ES-I3 (cell line): ENCODE measurements around the gene UGT8.
A peak's percentile ranks its signal among the peaks of the same experiment; 100 is the strongest.
"Not testable (repeated sequence)": the region's sequence is repeated elsewhere in the genome, so short reads cannot be mapped to it uniquely, and the experiment has no call there.

Experiments used
- H3K36me3 ChIP-seq: 2 replicates; pipeline ENCODE4 v1.6.1; 2013; ENCODE audit warnings: mild to moderate bottlenecking, low read length, control low read depth, moderate library complexity; ENCODE audit not compliant: insufficient read depth
- H3K4me1 ChIP-seq: 2 replicates; pipeline ENCODE4 v1.6.1; 2013; ENCODE audit warnings: mild to moderate bottlenecking, control low read depth, low read length; ENCODE audit not compliant: insufficient read depth
- H3K9ac ChIP-seq: 2 replicates; pipeline ENCODE4 v1.6.1; 2013; ENCODE audit warnings: low read depth, mild to moderate bottlenecking, low read length, moderate library complexity
- H3K9me3 ChIP-seq: 2 replicates; pipeline ENCODE4 v1.6.1; 2013; ENCODE audit warnings: mild to moderate bottlenecking, low read length, moderate library complexity; ENCODE audit not compliant: control insufficient read depth, insufficient read depth

Gene UGT8, protein sequence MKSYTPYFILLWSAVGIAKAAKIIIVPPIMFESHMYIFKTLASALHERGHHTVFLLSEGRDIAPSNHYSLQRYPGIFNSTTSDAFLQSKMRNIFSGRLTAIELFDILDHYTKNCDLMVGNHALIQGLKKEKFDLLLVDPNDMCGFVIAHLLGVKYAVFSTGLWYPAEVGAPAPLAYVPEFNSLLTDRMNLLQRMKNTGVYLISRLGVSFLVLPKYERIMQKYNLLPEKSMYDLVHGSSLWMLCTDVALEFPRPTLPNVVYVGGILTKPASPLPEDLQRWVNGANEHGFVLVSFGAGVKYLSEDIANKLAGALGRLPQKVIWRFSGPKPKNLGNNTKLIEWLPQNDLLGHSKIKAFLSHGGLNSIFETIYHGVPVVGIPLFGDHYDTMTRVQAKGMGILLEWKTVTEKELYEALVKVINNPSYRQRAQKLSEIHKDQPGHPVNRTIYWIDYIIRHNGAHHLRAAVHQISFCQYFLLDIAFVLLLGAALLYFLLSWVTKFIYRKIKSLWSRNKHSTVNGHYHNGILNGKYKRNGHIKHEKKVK

DNA sequence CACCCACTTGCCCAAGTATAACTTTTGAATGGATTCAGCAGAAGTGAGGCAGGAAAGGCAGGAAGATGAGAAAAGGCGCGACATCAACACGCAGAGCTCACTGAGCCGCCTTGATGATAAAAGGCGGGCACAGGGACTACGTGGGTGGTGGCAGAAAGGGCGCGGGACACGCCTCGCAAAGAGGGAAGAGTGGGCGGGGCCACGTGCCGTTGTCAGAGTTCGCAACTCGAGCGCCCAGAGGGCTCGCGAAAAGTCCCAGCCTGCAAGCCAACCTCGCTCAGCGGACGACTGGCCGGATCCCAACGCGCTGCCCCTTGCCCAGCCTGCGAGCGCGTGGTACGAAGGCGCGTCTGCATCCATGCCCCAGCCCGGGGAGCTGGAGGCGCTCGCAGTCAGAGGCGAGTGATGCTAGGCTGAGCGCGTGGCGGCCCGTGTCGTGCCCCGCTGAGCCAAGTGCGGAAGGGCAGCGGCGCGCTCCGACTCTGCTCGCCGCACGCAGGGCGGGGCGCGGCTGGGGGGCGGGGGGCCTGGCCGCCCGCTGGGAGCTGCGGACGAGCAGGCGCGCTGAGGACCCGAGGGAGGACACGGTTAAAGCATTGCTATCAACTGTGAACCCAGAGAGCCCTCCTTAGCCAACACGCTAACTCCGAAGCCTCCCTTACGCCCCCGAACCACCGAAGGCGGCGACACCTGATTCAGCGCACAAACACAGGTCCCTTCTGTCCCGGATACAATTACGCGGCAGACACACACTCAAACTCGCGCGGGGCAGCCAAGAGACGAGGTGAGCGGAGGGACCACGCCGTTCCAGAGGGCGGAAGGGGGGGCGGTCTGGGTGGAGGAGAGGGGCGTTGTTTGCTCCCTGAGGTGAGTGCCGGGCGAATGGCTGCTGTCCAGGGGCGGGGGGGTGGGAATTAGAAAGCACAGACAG, at the start of gene UGT8:
Gene UGT8, plus strand, starts transcription at position 617 of the 931 bp plus-strand sequence. CDS start 24,074 bp downstream, outside the sequence.
- Histone ChIP-seq H3K4me1 (no peaks in the 10 kb centered on the region), H3K36me3 (no peaks in the 10 kb centered on the region), H3K9me3 (peaks cover 4% of the 10 kb centered on the region; the same call in 1 of the 2 replicates), H3K9ac (peak within 1 kb of the TSS; percentile 76)

DNA sequence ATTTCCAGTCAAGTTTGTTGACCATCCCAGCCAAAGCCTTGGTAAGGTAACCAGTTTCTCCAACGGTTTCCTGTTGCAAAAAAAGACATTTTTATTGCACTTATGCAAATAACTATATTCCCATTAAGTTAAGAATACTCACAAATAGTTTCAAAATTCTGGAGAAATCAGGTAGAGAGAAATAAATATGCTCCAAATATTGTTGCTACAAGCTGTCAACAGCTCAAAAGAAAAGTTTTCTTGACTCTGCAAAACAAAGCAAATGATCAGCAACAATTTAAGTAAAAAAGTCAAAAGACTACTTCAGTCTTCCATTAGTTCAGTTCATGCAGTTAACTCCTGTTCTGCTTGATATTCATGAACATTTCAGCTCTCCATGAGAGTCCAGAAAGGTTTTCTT, 49.0 kb upstream of the UGT8 start:
- Histone ChIP-seq H3K9me3 (peaks cover 17% of the 10 kb centered on the region; the same call in 1 of the 2 replicates), H3K4me1 (no peaks in the 10 kb centered on the region), H3K9ac (no peak overlapping the region), H3K36me3 (peaks cover 3% of the 10 kb centered on the region; the same call in 1 of the 2 replicates)

DNA sequence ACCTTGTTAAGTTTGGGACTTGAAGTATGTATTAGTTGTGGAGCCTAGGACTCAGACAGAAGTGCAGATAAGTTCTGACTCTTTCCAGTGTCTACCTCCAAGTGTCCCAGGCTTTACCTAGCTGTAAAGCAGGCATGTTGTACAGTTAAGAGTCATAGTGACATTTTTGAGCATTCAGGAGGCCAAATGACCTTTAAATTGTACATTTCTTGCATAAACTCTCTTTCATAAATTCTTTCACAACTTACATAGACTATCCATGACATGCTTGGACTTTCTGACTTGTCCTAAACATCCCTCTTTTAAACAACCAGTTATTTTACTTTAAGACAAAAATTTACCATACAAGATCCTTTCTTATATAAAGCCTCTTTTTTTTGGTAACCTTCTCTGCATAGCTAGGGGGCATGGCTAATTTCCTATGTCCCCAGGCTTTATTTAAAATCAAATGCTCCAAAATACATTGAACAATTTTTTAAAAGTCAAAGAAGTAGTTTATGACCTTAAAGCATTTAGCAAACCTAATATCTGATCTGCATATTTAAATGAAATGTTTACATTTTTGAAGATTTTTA, 40.1 kb upstream of the UGT8 start:
- peaks cover 3% of the 10 kb centered on the region; the same call in 1 of the 2 replicates for H3K36me3 ChIP-seq
- no peak overlapping the region for H3K9ac ChIP-seq
- peaks cover 27% of the 10 kb centered on the region for H3K9me3 ChIP-seq
- H3K4me1 ChIP-seq = peaks cover 9% of the 10 kb centered on the region; the same call in 1 of the 2 replicates

DNA sequence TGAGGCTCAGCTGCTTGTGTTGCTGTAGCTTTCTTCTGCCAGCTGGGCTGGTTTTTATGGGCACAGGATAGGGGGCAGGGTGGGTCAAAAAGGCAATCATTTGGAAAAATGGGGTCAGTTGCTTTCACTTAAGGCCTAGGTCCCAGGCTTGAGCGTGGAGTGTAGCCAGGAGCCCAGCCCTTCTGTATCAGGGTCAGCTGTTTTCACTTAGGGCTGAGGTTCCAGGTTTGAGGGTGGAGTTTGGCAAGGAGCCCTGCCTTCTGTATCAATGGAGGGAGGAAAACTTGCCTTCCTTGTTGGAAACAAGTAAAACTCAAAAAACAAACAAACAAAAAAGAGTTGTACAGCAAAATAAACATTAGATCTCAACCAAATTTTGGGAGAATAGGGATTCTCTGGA, 37.0 kb upstream of the UGT8 start:
- H3K4me1 ChIP-seq = peaks cover 19% of the 10 kb centered on the region; the same call in 1 of the 2 replicates
- H3K9ac ChIP-seq = no peak overlapping the region
- H3K9me3 ChIP-seq = peaks cover 27% of the 10 kb centered on the region
- H3K36me3 ChIP-seq = no peaks in the 10 kb centered on the region

DNA sequence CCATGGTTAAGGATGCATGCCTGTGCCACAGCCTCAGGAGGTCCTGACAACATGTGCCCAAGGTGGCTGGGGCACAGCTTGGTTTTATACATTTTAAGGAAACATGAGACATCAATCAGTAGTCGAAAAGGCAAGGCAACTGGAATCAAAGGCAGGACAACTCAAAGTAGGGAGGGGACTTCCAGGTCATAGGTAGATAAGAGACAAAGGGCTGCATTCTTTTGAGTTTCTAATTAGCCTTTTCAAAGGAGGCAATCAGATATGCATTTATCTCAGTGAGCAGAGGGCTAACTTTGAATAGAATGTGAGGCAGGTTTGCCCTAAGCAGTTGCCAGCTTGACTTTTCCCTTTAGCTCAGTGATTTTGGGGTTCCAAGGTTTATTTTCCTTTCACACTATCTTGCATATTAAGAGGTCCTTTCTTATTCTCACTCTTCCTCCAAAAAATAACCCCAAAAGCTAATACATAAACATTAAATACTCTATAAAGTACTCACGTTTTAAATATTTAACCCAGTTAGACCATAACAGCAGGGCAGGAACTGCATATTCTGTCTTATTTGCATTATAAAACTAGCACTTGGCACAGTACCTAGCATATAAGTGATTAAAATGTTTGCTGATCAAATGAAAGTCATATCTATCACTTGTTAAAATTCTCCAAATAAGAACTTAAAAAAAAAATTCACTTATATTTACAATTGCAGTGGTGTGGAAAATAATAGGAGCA, 36.3 kb upstream of the UGT8 start:
- H3K9me3 ChIP-seq = peaks cover 24% of the 10 kb centered on the region
- no peak overlapping the region for H3K9ac ChIP-seq
- H3K36me3 ChIP-seq = no peaks in the 10 kb centered on the region
- H3K4me1 ChIP-seq = peaks cover 19% of the 10 kb centered on the region; the same call in 1 of the 2 replicates

DNA sequence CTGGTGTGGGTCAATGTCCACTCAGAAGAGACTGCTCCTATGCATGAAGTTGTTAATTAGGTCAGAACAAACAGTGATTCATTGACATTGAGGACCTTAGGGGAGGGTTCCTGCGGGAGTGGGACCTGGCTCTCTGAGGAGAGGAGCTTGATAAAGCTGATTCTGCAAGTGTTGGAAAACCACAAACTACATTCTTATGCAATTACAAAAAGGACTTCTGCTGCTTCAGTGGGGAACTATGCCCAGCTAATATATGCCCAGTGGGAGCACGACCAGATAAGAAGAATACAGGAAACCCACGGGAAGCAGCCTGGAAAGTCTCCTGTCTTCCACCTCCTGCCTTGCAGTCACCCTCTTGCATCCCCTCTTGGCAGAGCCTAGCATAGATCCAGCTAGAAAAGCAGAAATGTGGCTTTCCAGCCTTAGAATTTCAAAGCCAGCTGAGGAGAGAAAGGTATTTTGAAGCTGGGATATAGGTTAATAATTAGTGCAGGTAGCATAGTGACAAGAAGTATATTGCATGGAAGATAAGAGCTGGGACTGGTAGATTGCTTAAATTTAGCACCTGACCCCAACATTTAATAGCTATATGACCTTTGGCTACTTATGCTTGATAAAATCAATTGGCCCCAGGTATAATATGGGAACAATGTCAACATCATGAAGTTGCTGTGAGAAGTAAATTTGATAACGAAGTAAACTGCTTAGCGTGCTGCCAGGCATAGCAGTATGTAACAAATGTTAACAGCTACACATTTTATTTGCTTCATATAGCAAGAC, 34.9 kb upstream of the UGT8 start:
- peaks cover 19% of the 10 kb centered on the region; the same call in 1 of the 2 replicates for H3K4me1 ChIP-seq

DNA sequence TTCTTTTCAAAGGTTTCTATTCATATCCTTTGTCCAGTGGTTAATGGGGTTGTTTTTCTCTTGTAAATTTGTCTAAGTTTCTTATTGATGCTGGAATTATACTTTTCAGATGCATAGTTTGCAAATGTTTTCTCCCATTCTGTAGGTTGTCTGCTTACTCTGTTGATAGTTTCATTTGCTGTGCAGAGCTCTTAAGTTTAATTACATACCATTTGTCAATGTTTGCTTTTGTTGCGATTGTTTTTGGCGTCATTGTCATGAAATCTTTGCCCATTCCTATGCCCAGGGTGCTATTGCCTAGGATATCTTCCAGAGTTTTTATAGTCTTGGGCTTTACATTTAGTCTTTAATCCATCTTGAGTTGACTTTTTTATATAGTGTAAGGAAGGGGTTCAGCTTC, 21.2 kb upstream of the UGT8 start:
- Histone ChIP-seq H3K4me1 (no peaks in the 10 kb centered on the region), H3K36me3 (no peaks in the 10 kb centered on the region), H3K9me3 (peaks cover 17% of the 10 kb centered on the region), H3K9ac (no peak overlapping the region)

More for the DNA sequence above, 34.9 kb upstream of the UGT8 start:
- Histone ChIP-seq H3K36me3 (no peaks in the 10 kb centered on the region), H3K9me3 (peaks cover 16% of the 10 kb centered on the region), H3K9ac (no peak overlapping the region)

DNA sequence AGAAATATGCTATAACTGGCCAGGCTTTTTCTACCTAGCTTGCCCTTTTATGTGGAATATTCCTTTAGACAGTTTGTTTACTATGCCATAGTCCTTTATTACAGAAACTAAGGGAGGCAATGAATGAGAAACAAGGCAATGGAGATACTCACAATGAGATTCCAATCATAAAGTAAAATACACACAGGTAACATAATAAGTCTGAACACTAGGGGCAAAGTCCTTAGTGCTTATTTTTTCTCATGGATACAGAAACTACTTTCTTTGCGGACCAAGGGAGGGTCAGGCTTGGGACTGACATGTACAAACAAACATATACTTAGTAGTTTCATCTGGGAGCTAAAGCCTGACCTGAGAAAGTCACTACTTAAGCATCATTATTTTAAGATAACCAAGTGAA, 16.0 kb upstream of the UGT8 start:
- Histone ChIP-seq H3K4me1 (no peaks in the 10 kb centered on the region), H3K36me3 (no peaks in the 10 kb centered on the region), H3K9ac (no peak overlapping the region), H3K9me3 (peaks cover 11% of the 10 kb centered on the region)

DNA sequence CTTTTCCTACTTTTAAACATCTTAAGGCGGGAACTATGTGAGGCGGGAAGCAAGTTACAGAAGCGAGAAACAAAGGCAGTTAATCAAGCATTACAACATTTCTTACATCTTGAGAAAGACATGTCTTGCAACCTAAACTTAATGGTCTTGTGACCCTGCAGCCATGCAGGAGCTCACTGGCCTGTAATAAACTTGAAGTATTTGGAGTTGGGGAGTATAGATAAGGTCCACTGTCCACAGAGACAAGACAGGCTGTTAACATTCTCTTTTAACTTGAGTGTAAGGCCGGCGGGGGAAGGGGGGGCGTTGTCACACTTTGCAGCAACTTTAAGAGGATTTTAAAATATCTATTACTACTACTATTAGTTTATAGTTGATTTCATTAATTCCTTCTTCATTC, 10.3 kb upstream of the UGT8 start:
- Histone ChIP-seq H3K4me1 (no peaks in the 10 kb centered on the region), H3K9me3 (no peaks in the 10 kb centered on the region), H3K36me3 (no peaks in the 10 kb centered on the region), H3K9ac (no peak overlapping the region)

DNA sequence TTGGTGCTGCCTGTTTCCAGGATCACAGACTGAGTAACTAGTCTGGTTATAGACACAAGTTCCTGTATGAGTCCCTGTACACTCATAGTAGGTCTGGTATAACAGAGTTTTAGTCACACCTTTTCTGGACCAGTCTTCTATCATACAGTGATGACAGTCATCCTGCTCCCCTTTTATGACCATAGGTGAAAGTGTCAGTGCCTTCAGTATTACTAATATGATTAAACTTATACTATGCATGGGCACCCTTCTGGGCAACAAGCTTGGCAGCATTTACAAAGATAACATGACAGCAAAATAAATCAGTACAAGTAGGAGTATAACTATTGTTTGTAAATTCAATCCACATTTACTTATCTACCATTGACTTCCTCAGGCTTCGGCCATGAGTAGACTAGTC, 8.2 kb upstream of the UGT8 start:
- H3K4me1 ChIP-seq, H3K36me3 ChIP-seq, H3K9me3 ChIP-seq, H3K9ac ChIP-seq: not testable (repeated sequence)

DNA sequence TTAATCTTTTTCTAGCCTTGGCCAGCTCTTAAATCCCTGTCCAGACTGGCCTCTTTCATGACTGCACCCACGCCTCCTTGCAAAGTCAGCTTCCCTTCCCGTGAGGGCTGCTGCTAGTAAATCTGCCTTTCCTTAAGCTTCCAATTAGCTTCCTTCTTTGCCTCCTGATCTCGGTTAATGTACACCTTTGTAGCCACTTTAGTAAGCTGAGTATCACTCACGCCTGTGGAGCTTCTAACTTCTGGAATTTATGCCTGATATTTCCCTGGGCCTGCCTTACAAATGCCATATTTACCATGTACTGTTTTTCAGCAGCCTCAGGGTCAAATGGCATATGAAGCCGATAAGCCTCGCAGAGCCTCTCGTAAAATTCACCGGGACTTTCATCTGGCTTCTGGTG, 5.1 kb upstream of the UGT8 start:
- Histone ChIP-seq H3K36me3 (no peaks in the 10 kb centered on the region), H3K9me3 (peaks cover 4% of the 10 kb centered on the region; the same call in 1 of the 2 replicates), H3K9ac (no peak overlapping the region), H3K4me1 (no peaks in the 10 kb centered on the region)

DNA sequence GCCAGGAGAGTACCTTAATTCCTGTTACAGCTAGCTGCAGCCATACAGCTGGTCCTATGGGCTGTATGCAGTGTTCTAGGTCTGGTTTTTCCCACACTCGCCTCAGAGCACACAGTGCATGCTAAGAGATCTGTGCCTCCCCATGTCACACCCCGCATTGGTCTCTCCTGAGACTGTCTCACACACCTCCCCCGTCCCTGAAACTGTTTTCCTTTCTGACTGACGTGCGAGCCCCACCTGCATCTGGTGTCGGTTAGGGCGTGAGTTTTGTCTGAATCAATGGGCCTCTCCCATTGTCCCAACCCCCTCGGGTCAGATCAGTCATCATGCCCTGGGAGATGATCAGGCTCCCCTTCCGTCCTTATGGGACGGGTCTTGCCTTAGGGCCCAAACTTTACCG, 3.4 kb upstream of the UGT8 start:
- Histone ChIP-seq H3K36me3 (no peaks in the 10 kb centered on the region), H3K9me3 (peaks cover 4% of the 10 kb centered on the region; the same call in 1 of the 2 replicates), H3K4me1 (no peaks in the 10 kb centered on the region), H3K9ac (no peak overlapping the region)

DNA sequence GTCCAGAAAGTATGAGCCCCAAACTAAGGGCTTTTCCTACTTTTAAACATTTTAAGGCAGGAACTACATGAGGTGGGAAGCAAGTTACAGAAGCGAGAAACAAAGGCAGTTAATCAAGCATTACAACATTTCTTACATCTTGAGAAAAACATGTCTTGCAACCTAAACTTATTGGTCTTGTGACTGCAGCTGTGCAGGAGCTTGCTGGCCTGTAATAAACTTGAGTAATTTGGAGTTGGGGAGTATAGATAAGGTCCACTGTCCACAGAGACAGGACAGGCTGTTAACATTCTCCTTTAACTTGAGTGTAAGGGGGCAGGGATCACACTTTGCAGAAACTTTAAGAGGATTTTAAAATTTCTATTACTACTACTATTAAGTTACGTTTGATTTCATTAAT, 2.7 kb upstream of the UGT8 start:
- H3K36me3 ChIP-seq = no peaks in the 10 kb centered on the region
- H3K4me1 ChIP-seq = no peaks in the 10 kb centered on the region
- no peak overlapping the region for H3K9ac ChIP-seq
- H3K9me3 ChIP-seq = peaks cover 4% of the 10 kb centered on the region; the same call in 1 of the 2 replicates
